WTC11 (cell line): ENCODE results near the gene BBS2. TPM values are rescaled to one million over a fixed set of nuclear protein-coding genes. Genes with fewer than 3 reads are reported as not detected.

ENCODE experiments used
- ATAC-seq: fragments of 200-7000 bp; cut with Tn5 transposase; 2 replicates; pipeline ENCODE4 v1.10.0; 2021; ENCODE audit warnings: mild to moderate bottlenecking, moderate library complexity
- CTCF ChIA-PET: fragments of 300-600 bp; sonication (Branson Sonifier 250); formaldehyde crosslinking; loops from one replicate; lab custom pipeline; 2021; ENCODE audit warnings: antibody characterized with exemption; lab: Charles Lee
- POLR2A ChIA-PET: fragments of 350-600 bp; sonication (Branson Sonifier 250); formaldehyde crosslinking; loops from one replicate; lab custom pipeline; 2021; ENCODE audit warnings: antibody characterized with exemption; lab: Charles Lee
- DNase-seq: peaks from one replicate; pipeline ENCODE4 v3.0.0; 2021; ENCODE audit warnings: low spot score
- H3K27ac Mint-ChIP-seq: 2 replicates; pipeline ENCODE4 v1.8.0; 2021; ENCODE audit warnings: mixed read lengths
- H3K27me3 Mint-ChIP-seq: 2 replicates; pipeline ENCODE4 v1.8.0; 2021; ENCODE audit warnings: low read depth, mild to moderate bottlenecking, moderate library complexity, mixed read lengths
- H3K36me3 Mint-ChIP-seq: 2 replicates; pipeline ENCODE4 v1.8.0; 2021; ENCODE audit warnings: mixed read lengths
- H3K4me1 Mint-ChIP-seq: 2 replicates; pipeline ENCODE4 v1.8.0; 2022; ENCODE audit warnings: mixed read lengths
- H3K4me3 Mint-ChIP-seq: 2 replicates; pipeline ENCODE4 v1.8.0; 2021; ENCODE audit warnings: mild to moderate bottlenecking, moderate library complexity, mixed read lengths
- H3K9me3 Mint-ChIP-seq: 2 replicates; pipeline ENCODE4 v1.8.0; 2021; ENCODE audit warnings: mixed read lengths
- EMX1 ChIP-seq: fragments of 250-450 bp; sonication (Bioruptor Pico); IDR thresholded peaks from 2 replicates; pipeline ENCODE4 v1.8.0; 2021; ENCODE audit warnings: mild to moderate bottlenecking
- FOXJ3 ChIP-seq: sonication (generic); formaldehyde crosslinking; IDR thresholded peaks from 2 replicates; pipeline ENCODE4 v1.9.0; 2021; ENCODE audit warnings: missing genetic modification reagents, mild to moderate bottlenecking, borderline replicate concordance
- GABPB1 ChIP-seq: sonication (generic); formaldehyde crosslinking; IDR thresholded peaks from 2 replicates; pipeline ENCODE4 v1.8.1; 2023; ENCODE audit warnings: mild to moderate bottlenecking, missing genetic modification reagents
- JUN ChIP-seq: sonication (generic); formaldehyde crosslinking; IDR thresholded peaks from 2 replicates; pipeline ENCODE4 v1.8.0; 2023; ENCODE audit warnings: mild to moderate bottlenecking, missing genetic modification reagents
- KAT7 ChIP-seq: sonication (generic); formaldehyde crosslinking; IDR thresholded peaks from 2 replicates; pipeline ENCODE4 v1.8.1; 2023; ENCODE audit warnings: missing genetic modification reagents, mild to moderate bottlenecking, borderline replicate concordance
- SP1 ChIP-seq: sonication (generic); formaldehyde crosslinking; conservative IDR thresholded peaks from 2 replicates; pipeline ENCODE4 v1.8.1; 2022; ENCODE audit warnings: missing genetic modification reagents
- TEAD4 ChIP-seq: sonication (generic); formaldehyde crosslinking; IDR thresholded peaks from 2 replicates; pipeline ENCODE4 v1.8.0; 2022; ENCODE audit warnings: mild to moderate bottlenecking, missing genetic modification reagents
- ZNF121 ChIP-seq: sonication (generic); formaldehyde crosslinking; IDR thresholded peaks from 2 replicates; pipeline ENCODE4 v1.8.0; 2023; ENCODE audit warnings: missing genetic modification reagents
- ZNF423 ChIP-seq: fragments of 250-450 bp; sonication (Bioruptor Pico); IDR thresholded peaks from 2 replicates; pipeline ENCODE4 v2.1.2; 2022; ENCODE audit warnings: mild to moderate bottlenecking, moderate library complexity
- ZNF671 ChIP-seq: fragments of 250-450 bp; sonication (Bioruptor Pico); IDR thresholded peaks from 2 replicates; pipeline ENCODE4 v1.8.0; 2021; ENCODE audit warnings: mild to moderate bottlenecking
- total RNA-seq: library from RNA; stranded (reverse); gene quantifications from 3 replicates; pipeline ENCODE4 v1.2.3, GENCODE V29; 2021
- TF ChIP-seq, protein P1 (sequence below): sonication (generic); formaldehyde crosslinking; IDR thresholded peaks from 2 replicates; pipeline ENCODE4 v1.8.1; 2023; ENCODE audit warnings: mild to moderate bottlenecking, missing genetic modification reagents
- TF ChIP-seq, protein P2 (sequence below): fragments of 200-600 bp; IDR thresholded peaks from 2 replicates; pipeline ENCODE4 v1.8.0; 2022; ENCODE audit warnings: antibody characterized with exemption
- TF ChIP-seq, protein P3 (sequence below): sonication (generic); formaldehyde crosslinking; IDR thresholded peaks from 2 replicates; pipeline ENCODE4 v1.8.1; 2023; ENCODE audit warnings: mild to moderate bottlenecking, missing genetic modification reagents
- TF ChIP-seq, protein P4 (sequence below): fragments of 250-450 bp; sonication (Bioruptor Pico); IDR thresholded peaks from 2 replicates; pipeline ENCODE4 v1.8.0; 2021; ENCODE audit warnings: mild to moderate bottlenecking

The BBS2 gene
- total RNA-seq, 1 experiment from 2014 or later: 19.1 TPM

DNA sequence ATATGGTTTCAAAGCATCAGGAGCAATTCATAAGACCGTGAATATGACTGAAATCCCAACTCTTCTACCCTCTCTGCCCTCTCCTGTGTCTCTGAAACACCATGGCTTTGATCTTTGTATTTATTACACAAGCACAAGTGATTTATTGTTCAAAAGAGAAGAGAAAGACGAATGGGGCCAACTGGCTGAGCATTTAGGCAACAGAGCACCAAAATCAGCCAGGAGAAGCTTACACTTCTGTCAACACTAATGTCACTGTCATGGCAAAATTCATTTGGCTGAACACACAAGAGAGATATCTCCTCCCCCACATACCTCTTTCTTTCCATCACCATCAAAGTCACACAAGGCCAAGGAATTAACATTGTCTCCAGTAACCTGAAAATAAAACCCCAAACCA lies 9.3 kb downstream of the BBS2 start:
- Mint-ChIP-seq H3K9me3 (peaks cover 3% of the 10 kb centered on the region; the same call in 1 of the 2 replicates), H3K4me1 (peaks cover 6% of the 10 kb centered on the region), H3K4me3 (no peak overlapping the region), H3K36me3 (peaks cover 14% of the 10 kb centered on the region), H3K27me3 (no peaks in the 10 kb centered on the region), H3K27ac (no peak overlapping the region)
- ChIA-PET CTCF (no interaction called here), POLR2A (no interaction called here)
- no peak for TF ChIP-seq FOXJ3 (CRISPR knock-in tag)
- no peak for ATAC-seq
- no peak for DNase-seq

DNA sequence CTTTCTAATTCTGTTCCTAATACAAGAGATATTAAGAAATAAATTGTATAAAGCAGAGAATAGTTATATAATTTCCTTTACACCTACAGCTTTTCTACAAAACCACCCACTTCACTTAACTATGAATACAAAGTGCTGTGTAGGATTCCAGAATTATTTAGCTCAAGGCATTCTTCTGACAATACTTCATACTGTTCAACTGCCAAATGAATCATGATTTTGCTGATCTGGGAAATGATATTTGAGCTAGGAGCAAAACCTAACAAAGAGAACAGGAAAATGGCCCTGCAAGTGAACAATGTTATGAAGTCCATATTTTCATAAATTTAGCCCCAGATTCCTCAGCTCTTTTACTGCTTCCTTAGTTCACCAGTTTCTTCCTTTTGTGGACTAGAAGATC lies 12.9 kb downstream of the BBS2 start:
- DNase-seq (no peak), ATAC-seq (no peak)
- no peaks in the 10 kb centered on the region for H3K4me1 Mint-ChIP-seq
- H3K27ac Mint-ChIP-seq: no peak overlapping the region; the same call in 1 of the 2 replicates
- peaks cover 12% of the 10 kb centered on the region for H3K36me3 Mint-ChIP-seq
- ChIA-PET CTCF (no interaction called here), POLR2A (no interaction called here)
- H3K9me3 Mint-ChIP-seq: peaks cover 1% of the 10 kb centered on the region; the same call in 1 of the 2 replicates
- no peaks in the 10 kb centered on the region for H3K27me3 Mint-ChIP-seq
- TF ChIP-seq SP1 (CRISPR knock-in tag) (no peak), ZNF423 (CRISPR knock-in tag) (no peak), JUN (CRISPR knock-in tag) (no peak), ZNF121 (CRISPR knock-in tag) (no peak), TEAD4 (CRISPR knock-in tag) (no peak), KAT7 (no peak), GABPB1 (no peak)
- TF ChIP-seq, protein P1, sequence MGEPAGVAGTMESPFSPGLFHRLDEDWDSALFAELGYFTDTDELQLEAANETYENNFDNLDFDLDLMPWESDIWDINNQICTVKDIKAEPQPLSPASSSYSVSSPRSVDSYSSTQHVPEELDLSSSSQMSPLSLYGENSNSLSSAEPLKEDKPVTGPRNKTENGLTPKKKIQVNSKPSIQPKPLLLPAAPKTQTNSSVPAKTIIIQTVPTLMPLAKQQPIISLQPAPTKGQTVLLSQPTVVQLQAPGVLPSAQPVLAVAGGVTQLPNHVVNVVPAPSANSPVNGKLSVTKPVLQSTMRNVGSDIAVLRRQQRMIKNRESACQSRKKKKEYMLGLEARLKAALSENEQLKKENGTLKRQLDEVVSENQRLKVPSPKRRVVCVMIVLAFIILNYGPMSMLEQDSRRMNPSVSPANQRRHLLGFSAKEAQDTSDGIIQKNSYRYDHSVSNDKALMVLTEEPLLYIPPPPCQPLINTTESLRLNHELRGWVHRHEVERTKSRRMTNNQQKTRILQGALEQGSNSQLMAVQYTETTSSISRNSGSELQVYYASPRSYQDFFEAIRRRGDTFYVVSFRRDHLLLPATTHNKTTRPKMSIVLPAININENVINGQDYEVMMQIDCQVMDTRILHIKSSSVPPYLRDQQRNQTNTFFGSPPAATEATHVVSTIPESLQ (CRISPR knock-in tag): no peak
- TF ChIP-seq, protein P2, sequence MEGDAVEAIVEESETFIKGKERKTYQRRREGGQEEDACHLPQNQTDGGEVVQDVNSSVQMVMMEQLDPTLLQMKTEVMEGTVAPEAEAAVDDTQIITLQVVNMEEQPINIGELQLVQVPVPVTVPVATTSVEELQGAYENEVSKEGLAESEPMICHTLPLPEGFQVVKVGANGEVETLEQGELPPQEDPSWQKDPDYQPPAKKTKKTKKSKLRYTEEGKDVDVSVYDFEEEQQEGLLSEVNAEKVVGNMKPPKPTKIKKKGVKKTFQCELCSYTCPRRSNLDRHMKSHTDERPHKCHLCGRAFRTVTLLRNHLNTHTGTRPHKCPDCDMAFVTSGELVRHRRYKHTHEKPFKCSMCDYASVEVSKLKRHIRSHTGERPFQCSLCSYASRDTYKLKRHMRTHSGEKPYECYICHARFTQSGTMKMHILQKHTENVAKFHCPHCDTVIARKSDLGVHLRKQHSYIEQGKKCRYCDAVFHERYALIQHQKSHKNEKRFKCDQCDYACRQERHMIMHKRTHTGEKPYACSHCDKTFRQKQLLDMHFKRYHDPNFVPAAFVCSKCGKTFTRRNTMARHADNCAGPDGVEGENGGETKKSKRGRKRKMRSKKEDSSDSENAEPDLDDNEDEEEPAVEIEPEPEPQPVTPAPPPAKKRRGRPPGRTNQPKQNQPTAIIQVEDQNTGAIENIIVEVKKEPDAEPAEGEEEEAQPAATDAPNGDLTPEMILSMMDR: no peak
- no peak overlapping the region for H3K4me3 Mint-ChIP-seq

DNA sequence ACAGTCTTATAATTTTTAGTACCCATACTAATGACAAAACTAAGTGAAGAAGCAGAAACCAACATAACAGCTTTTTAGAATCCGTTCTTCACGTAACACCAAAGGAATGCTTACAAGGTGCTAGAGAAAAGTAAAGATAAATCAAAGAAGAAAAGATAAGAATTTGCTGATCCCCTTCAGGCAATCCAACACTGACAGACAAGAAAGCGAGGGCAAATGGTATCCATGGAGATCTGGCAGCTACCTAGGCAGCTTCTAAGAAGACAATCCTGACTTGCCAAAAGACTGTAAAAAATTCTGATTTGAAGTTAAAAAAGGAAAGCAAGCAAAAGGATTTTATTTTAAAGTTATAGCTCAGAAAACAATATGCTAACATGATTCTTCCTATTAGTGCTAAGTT lies 14.6 kb downstream of the BBS2 start:
- Mint-ChIP-seq H3K27me3 (no peaks in the 10 kb centered on the region), H3K36me3 (peaks cover 15% of the 10 kb centered on the region), H3K9me3 (no peaks in the 10 kb centered on the region), H3K4me1 (no peaks in the 10 kb centered on the region), H3K4me3 (no peak overlapping the region)
- DNase-seq (no peak), ATAC-seq (no peak)
- CTCF ChIA-PET: interaction anchor here (0.9 kb wide), 1 partner anchor 9 kb away, joined by 3 read pairs; no protein-coding TSS in a partner anchor
- TF ChIP-seq EMX1 (CRISPR knock-in tag): no peak
- TF ChIP-seq, protein P3, sequence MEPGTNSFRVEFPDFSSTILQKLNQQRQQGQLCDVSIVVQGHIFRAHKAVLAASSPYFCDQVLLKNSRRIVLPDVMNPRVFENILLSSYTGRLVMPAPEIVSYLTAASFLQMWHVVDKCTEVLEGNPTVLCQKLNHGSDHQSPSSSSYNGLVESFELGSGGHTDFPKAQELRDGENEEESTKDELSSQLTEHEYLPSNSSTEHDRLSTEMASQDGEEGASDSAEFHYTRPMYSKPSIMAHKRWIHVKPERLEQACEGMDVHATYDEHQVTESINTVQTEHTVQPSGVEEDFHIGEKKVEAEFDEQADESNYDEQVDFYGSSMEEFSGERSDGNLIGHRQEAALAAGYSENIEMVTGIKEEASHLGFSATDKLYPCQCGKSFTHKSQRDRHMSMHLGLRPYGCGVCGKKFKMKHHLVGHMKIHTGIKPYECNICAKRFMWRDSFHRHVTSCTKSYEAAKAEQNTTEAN (CRISPR knock-in tag): no peak
- no peak for TF ChIP-seq ZNF671
- TF ChIP-seq, all 79 proteins: peak for 0
- no peak overlapping the region for H3K27ac Mint-ChIP-seq
- POLR2A ChIA-PET: no interaction called here

DNA sequence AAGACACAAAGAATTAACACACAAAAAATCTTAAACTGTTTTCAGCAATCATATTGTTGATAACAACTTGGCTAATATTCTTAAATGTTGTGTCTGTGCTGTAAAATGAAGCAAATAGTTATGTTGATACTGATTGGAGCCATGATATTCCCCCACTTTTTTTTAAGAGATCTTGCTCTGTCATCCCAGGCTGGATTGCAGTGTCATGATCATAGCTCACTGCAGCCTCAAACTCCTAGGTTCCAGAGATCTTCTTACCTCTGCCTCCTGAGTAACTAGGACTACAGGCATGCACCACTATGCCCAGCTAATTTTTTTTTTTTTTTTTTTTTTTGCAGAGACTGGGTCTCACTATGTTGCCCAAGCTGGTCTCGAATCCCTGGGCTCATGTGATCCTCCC lies 26.0 kb downstream of the BBS2 start:
- Mint-ChIP-seq H3K27me3 (no peaks in the 10 kb centered on the region), H3K27ac (no peak overlapping the region), H3K9me3 (no peaks in the 10 kb centered on the region), H3K36me3 (peaks cover 7% of the 10 kb centered on the region), H3K4me3 (no peak overlapping the region), H3K4me1 (no peaks in the 10 kb centered on the region)
- no peak for DNase-seq
- ChIA-PET POLR2A (no interaction called here), CTCF (interaction anchor here (0.6 kb wide), 1 partner anchor 1107 kb away, joined by 3 read pairs; no protein-coding TSS in a partner anchor)
- ATAC-seq: no peak
- no peak for TF ChIP-seq ZNF121 (CRISPR knock-in tag)
- TF ChIP-seq, protein P4, sequence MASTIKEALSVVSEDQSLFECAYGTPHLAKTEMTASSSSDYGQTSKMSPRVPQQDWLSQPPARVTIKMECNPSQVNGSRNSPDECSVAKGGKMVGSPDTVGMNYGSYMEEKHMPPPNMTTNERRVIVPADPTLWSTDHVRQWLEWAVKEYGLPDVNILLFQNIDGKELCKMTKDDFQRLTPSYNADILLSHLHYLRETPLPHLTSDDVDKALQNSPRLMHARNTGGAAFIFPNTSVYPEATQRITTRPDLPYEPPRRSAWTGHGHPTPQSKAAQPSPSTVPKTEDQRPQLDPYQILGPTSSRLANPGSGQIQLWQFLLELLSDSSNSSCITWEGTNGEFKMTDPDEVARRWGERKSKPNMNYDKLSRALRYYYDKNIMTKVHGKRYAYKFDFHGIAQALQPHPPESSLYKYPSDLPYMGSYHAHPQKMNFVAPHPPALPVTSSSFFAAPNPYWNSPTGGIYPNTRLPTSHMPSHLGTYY (CRISPR knock-in tag): no peak
